Neural progenitor cell (in vitro differentiated cells): ENCODE results near the gene IRF8.

Experiments
- CTCF ChIP-seq: fragments of 200-600 bp; sonication (generic); IDR thresholded peaks from 2 replicates; pipeline ENCODE4 v1.5.1; 2017; ENCODE audit warnings: antibody characterized with exemption, mild to moderate bottlenecking
- EZH2 ChIP-seq: fragments of 200-600 bp; sonication (generic); IDR thresholded peaks from 2 replicates; pipeline ENCODE4 v1.6.1; 2017; ENCODE audit warnings: antibody characterized with exemption, mild to moderate bottlenecking, moderate library complexity
- EZH2phosphoT487 ChIP-seq: fragments of 200-600 bp; sonication (generic); IDR thresholded peaks from 2 replicates; pipeline ENCODE4 v1.6.1; 2017; ENCODE audit warnings: antibody characterized with exemption

DNA sequence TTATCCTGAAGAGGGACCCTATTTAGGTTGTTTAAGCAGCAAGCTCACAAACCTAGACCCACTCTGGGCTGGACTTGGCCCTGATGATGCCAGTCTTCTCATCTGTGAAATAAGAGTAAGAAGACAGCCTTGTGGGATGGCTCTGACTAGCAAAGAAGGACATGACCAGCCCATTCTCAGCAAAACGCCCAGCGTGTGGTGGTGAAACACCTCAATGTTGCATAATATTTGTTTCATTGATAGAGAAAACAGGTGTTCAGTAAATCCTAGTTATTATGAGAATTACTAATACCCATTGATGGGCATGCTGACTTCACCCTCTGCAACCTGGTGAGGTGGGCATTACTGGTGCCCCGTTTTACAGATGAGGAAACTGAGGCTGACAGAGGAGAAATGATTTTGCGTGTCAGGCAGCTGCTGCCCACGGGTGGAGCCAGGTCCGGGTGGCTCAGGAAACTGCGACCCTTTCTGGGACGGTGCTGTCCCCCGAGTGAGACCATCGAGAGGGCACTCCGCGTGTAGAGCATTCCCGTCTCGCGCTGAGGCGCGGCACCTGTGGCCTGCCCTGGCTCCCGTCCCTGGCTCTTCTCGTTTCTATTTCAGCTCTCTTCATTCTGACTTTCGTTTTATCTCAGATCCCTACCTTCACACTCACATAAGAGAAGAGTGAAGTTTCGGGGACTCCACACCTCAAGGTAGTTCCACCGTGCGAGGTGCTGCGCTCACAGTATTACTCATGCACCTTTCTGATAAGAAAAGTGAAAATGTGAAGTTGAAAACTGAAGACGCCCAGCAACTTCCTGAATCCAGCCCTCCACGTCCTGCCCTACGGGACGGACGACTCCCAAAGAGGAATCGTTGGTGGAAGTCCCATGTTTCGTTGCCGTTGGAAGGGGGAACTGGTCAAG, 48.5 kb downstream of the IRF8 start:
- no peak for TF ChIP-seq EZH2phosphoT487
- TF ChIP-seq CTCF, result no peak
- no peak for TF ChIP-seq EZH2
